ENCODE measurements around the gene ZNF467.

Gene ZNF467

GRCh38 chr7:149819141-149819960 is 46.0 kb upstream of the ZNF467 start:
- no peak for ATAC-seq
- TF ChIP-seq CSDC2 (CRISPR knock-in tag; IDR thresholded peaks at IDR 0.05): no peak

- ATAC-seq: no peak
- TF ChIP-seq ZFP30 (CRISPR knock-in tag; IDR thresholded peaks at IDR 0.05): no peak
- no peak for TF ChIP-seq PATZ1 (CRISPR knock-in tag; IDR thresholded peaks at IDR 0.05; ENCODE audit: borderline replicate concordance)
- TF ChIP-seq ZNF565 (CRISPR knock-in tag; conservative IDR thresholded peaks at IDR 0.05; ENCODE audit: low read depth): no peak
- no peak for TF ChIP-seq ZNF8 (CRISPR knock-in tag; IDR thresholded peaks at IDR 0.05)
- TF ChIP-seq PPARA (CRISPR knock-in tag; IDR thresholded peaks at IDR 0.05; ENCODE audit: borderline replicate concordance): no peak
- no peak for TF ChIP-seq TOX (CRISPR knock-in tag; IDR thresholded peaks at IDR 0.05; ENCODE audit: borderline replicate concordance)
- no peak for TF ChIP-seq TCF4 (CRISPR knock-in tag; IDR thresholded peaks at IDR 0.05; ENCODE audit: borderline replicate concordance)
- TF ChIP-seq CREB5 (CRISPR knock-in tag; IDR thresholded peaks at IDR 0.05; ENCODE audit: low read depth): no peak
- no peak for TF ChIP-seq CSRNP3 (CRISPR knock-in tag; IDR thresholded peaks at IDR 0.05)
- TF ChIP-seq GLIS3 (CRISPR knock-in tag; IDR thresholded peaks at IDR 0.05): no peak
- TF ChIP-seq ZC3H10 (CRISPR knock-in tag; IDR thresholded peaks at IDR 0.05): no peak
- no peak for TF ChIP-seq SNAI2 (CRISPR knock-in tag; IDR thresholded peaks at IDR 0.05)
- TF ChIP-seq ZFP3 (CRISPR knock-in tag; IDR thresholded peaks at IDR 0.05): no peak
- no peak for TF ChIP-seq POU6F1 (CRISPR knock-in tag; IDR thresholded peaks at IDR 0.05; ENCODE audit: borderline replicate concordance, low read depth)
- TF ChIP-seq OSR1 (CRISPR knock-in tag; IDR thresholded peaks at IDR 0.05): no peak
- no peak for TF ChIP-seq ARNTL (CRISPR knock-in tag; IDR thresholded peaks at IDR 0.05; ENCODE audit: borderline replicate concordance, low read depth)
- TF ChIP-seq ZNF70 (CRISPR knock-in tag; IDR thresholded peaks at IDR 0.05): no peak
- TF ChIP-seq BACH2 (CRISPR knock-in tag; IDR thresholded peaks at IDR 0.05; ENCODE audit: borderline replicate concordance): no peak
- no peak for TF ChIP-seq ISL1 (CRISPR knock-in tag; IDR thresholded peaks at IDR 0.05)
- TF ChIP-seq TSHZ2 (CRISPR knock-in tag; IDR thresholded peaks at IDR 0.05): no peak
Observed at GRCh38 chr7:149818536-149818840, 45.1 kb upstream of the ZNF467 start.

- TF ChIP-seq PATZ1 (CRISPR knock-in tag; IDR thresholded peaks at IDR 0.05; ENCODE audit: borderline replicate concordance) (no peak), CSRNP3 (CRISPR knock-in tag; IDR thresholded peaks at IDR 0.05) (no peak), TOX (CRISPR knock-in tag; IDR thresholded peaks at IDR 0.05; ENCODE audit: borderline replicate concordance) (no peak), ZC3H10 (CRISPR knock-in tag; IDR thresholded peaks at IDR 0.05) (no peak)
Observed at GRCh38 chr7:149817836-149818535, 44.6 kb upstream of the ZNF467 start.

More at GRCh38 chr7:149817836-149818535, 44.6 kb upstream of the ZNF467 start:
- ATAC-seq: no peak

Data from SK-N-SH treated with all-trans-retinoic acid at 6 μM for 48 hours (cell line).